K562 (cell line): Measurements from ENCODE around the gene HMGB3.

ENCODE experiments used
- MAZ ChIP-seq, 2 experiments: fragments of 450-650 bp in 1 of 2; sonication (generic) in 1 of 2; formaldehyde crosslinking; IDR thresholded peaks in 1 of 2; conservative IDR thresholded peaks in 1 of 2; 2 replicates each; pipeline versions ENCODE4 v1.4.0 to v1.5.0; 2020; ENCODE audit warnings: mild to moderate bottlenecking in 1 of 2, missing genetic modification reagents in 1 of 2
- NCOA6 ChIP-seq: fragments of 450-650 bp; IDR thresholded peaks from 2 replicates; pipeline ENCODE4 v1.6.1; 2017; ENCODE audit warnings: mild to moderate bottlenecking
- POLR2AphosphoS5 ChIP-seq: IDR thresholded peaks from 2 replicates; pipeline ENCODE4 v1.6.1; 2011; ENCODE audit warnings: mild to moderate bottlenecking, low read depth, low read length, moderate library complexity; ENCODE audit not compliant: control insufficient read depth, insufficient read depth
- TRIM24 ChIP-seq, 2 experiments: fragments of 450-650 bp; IDR thresholded peaks; 2 replicates each; pipeline ENCODE4 v1.6.1; 2016
- ZNF24 ChIP-seq: fragments of 450-650 bp; IDR thresholded peaks from 2 replicates; pipeline ENCODE4 v1.6.1; 2016
- TF ChIP-seq, protein P1 (sequence below): sonication (generic); formaldehyde crosslinking; IDR thresholded peaks from 2 replicates; pipeline ENCODE4 v1.8.0; 2022; ENCODE audit warnings: missing genetic modification reagents, mild to moderate bottlenecking, moderate library complexity, borderline replicate concordance
- TF ChIP-seq, protein P2 (sequence below), 2 experiments: fragments of 450-650 bp; IDR thresholded peaks; 2 replicates each; pipeline ENCODE4 v1.6.1; 2016
- TF ChIP-seq, protein P3 (sequence below), 3 experiments: IDR thresholded peaks in 2 of 3; conservative IDR thresholded peaks in 1 of 3; 2 replicates each; pipeline ENCODE4 v1.5.1; 2011 to 2012; ENCODE audit warnings: low read length in 3 of 3, mild to moderate bottlenecking in 3 of 3, control low read depth in 2 of 3, improper control_type of control experiment in 1 of 3, inconsistent platforms in 1 of 3, low read depth in 1 of 3, mixed read lengths in 1 of 3, moderate library complexity in 1 of 3; ENCODE audit not compliant: insufficient read depth in 2 of 3

DNA sequence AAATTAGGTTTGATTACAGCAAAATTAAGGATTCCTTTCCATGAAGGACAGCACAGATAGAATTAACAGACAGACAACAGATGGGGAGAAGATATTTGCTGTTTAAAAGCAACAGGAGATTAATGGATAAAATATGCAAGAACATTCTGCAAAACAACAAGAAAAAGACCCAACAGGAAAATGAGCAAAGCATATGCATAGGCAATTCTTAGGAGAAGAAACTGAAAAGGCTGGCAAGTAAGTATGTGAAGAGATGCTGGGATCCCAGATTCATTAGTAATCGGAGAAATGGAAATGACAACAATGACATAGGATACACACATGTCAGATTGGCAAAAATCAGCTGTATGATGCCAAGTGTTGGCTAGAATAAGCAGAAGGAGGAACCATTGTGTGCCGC is 27.5 kb upstream of the HMGB3 start:
- no peak for TF ChIP-seq MAZ (CRISPR knock-in tag; conservative IDR thresholded peaks at IDR 0.05 in 1 of 2, IDR thresholded peaks at IDR 0.05 in 1 of 2)
- no peak for TF ChIP-seq ZNF24
- TF ChIP-seq, protein P1, sequence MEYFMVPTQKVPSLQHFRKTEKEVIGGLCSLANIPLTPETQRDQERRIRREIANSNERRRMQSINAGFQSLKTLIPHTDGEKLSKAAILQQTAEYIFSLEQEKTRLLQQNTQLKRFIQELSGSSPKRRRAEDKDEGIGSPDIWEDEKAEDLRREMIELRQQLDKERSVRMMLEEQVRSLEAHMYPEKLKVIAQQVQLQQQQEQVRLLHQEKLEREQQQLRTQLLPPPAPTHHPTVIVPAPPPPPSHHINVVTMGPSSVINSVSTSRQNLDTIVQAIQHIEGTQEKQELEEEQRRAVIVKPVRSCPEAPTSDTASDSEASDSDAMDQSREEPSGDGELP (CRISPR knock-in tag), result no peak
- no peak for TF ChIP-seq NCOA6
- TF ChIP-seq, protein P2, sequence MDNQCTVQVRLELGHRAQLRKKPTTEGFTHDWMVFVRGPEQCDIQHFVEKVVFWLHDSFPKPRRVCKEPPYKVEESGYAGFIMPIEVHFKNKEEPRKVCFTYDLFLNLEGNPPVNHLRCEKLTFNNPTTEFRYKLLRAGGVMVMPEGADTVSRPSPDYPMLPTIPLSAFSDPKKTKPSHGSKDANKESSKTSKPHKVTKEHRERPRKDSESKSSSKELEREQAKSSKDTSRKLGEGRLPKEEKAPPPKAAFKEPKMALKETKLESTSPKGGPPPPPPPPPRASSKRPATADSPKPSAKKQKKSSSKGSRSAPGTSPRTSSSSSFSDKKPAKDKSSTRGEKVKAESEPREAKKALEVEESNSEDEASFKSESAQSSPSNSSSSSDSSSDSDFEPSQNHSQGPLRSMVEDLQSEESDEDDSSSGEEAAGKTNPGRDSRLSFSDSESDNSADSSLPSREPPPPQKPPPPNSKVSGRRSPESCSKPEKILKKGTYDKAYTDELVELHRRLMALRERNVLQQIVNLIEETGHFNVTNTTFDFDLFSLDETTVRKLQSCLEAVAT (IDR thresholded peaks at IDR 0.05), result no peak
- TF ChIP-seq, protein P3, sequence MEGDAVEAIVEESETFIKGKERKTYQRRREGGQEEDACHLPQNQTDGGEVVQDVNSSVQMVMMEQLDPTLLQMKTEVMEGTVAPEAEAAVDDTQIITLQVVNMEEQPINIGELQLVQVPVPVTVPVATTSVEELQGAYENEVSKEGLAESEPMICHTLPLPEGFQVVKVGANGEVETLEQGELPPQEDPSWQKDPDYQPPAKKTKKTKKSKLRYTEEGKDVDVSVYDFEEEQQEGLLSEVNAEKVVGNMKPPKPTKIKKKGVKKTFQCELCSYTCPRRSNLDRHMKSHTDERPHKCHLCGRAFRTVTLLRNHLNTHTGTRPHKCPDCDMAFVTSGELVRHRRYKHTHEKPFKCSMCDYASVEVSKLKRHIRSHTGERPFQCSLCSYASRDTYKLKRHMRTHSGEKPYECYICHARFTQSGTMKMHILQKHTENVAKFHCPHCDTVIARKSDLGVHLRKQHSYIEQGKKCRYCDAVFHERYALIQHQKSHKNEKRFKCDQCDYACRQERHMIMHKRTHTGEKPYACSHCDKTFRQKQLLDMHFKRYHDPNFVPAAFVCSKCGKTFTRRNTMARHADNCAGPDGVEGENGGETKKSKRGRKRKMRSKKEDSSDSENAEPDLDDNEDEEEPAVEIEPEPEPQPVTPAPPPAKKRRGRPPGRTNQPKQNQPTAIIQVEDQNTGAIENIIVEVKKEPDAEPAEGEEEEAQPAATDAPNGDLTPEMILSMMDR (IDR thresholded peaks at IDR 0.05 in 2 of 3, conservative IDR thresholded peaks at IDR 0.05 in 1 of 3; ENCODE audit: insufficient read depth in 2 of 3, low read depth in 1 of 3, low read length in 3 of 3), result no peak
- no peak for TF ChIP-seq TRIM24 (IDR thresholded peaks at IDR 0.05)
- no peak for TF ChIP-seq POLR2AphosphoS5
